ENCODE data around the gene ENTPD1.

DNA sequence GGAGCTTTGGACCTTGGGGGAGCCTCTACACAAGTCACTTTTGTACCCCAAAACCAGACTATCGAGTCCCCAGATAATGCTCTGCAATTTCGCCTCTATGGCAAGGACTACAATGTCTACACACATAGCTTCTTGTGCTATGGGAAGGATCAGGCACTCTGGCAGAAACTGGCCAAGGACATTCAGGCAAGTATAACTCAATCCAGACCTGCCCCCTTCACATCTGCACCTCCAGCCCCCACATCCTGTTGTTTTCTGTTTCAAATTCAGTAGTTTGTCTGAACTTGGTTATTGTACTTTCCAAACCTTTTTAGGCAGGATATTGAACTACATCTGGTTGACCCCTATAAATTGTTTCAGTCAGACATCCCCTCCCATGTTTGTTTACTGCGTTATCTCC, 89.4 kb downstream of the ENTPD1 start:
- TF ChIP-seq HDAC6 (IDR thresholded peaks at IDR 0.05; ENCODE audit: unreplicated experiment) (no peak), ZNF274 (IDR thresholded peaks at IDR 0.05; ENCODE audit: insufficient read depth, insufficient read length) (no peak)
- TF ChIP-seq, protein P1, sequence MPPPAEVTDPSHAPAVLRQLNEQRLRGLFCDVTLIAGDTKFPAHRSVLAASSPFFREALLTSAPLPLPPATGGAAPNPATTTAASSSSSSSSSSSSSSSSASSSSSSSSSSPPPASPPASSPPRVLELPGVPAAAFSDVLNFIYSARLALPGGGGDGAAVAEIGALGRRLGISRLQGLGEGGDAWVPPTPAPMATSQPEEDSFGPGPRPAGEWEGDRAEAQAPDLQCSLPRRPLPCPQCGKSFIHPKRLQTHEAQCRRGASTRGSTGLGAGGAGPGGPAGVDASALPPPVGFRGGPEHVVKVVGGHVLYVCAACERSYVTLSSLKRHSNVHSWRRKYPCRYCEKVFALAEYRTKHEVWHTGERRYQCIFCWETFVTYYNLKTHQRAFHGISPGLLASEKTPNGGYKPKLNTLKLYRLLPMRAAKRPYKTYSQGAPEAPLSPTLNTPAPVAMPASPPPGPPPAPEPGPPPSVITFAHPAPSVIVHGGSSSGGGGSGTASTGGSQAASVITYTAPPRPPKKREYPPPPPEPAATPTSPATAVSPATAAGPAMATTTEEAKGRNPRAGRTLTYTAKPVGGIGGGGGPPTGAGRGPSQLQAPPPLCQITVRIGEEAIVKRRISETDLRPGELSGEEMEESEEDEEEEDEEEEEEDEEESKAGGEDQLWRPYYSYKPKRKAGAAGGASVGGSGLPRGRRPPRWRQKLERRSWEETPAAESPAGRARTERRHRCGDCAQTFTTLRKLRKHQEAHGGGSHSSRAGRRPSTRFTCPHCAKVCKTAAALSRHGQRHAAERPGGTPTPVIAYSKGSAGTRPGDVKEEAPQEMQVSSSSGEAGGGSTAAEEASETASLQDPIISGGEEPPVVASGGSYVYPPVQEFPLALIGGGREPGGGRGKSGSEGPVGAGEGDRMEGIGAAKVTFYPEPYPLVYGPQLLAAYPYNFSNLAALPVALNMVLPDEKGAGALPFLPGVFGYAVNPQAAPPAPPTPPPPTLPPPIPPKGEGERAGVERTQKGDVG (CRISPR knock-in tag; IDR thresholded peaks at IDR 0.05), result no peak
